HEK293T (cell line): Measurements from ENCODE around the gene TPSD1.

Experiments
- CTCF ChIA-PET: fragments of 350-600 bp; formaldehyde crosslinking; extraction: SDS; loops from one replicate; lab custom pipeline; 2021; ENCODE audit warnings: antibody characterized with exemption, inconsistent platforms; lab: Yijun Ruan, JAX
- POLR2A ChIA-PET: fragments of 350-600 bp; formaldehyde crosslinking; extraction: SDS; loops from one replicate; lab custom pipeline; 2020; ENCODE audit warnings: antibody characterized with exemption, inconsistent platforms; lab: Yijun Ruan, JAX
- DNase-seq: peaks from one replicate; pipeline ENCODE4 v3.0.0; 2012; ENCODE audit warnings: mixed read lengths; ENCODE audit errors: extremely low spot score
- ARNT ChIP-seq: fragments of 450-650 bp; IDR thresholded peaks from 2 replicates; pipeline ENCODE4 v1.6.1; 2017; ENCODE audit warnings: mild to moderate bottlenecking
- BHLHE40 ChIP-seq: fragments of 450-650 bp; IDR thresholded peaks from 2 replicates; pipeline ENCODE4 v1.6.1; 2016; ENCODE audit warnings: mild to moderate bottlenecking, moderate library complexity, borderline replicate concordance
- CTBP1 ChIP-seq: fragments of 450-650 bp; IDR thresholded peaks from 2 replicates; pipeline ENCODE4 v1.6.1; 2016; ENCODE audit warnings: borderline replicate concordance
- ELF4 ChIP-seq: fragments of 450-650 bp; IDR thresholded peaks from 2 replicates; pipeline ENCODE4 v1.6.1; 2017; ENCODE audit warnings: antibody characterized with exemption
- FOXA1 ChIP-seq: fragments of 450-650 bp; IDR thresholded peaks from 2 replicates; pipeline ENCODE4 v1.6.1; 2016; ENCODE audit warnings: mild to moderate bottlenecking
- FOXK2 ChIP-seq: fragments of 450-650 bp; IDR thresholded peaks from 2 replicates; pipeline ENCODE4 v1.6.1; 2016; ENCODE audit warnings: mild to moderate bottlenecking
- FOXM1 ChIP-seq: fragments of 450-650 bp; IDR thresholded peaks from 2 replicates; pipeline ENCODE4 v1.6.1; 2017; ENCODE audit warnings: mild to moderate bottlenecking, borderline replicate concordance
- HDGF ChIP-seq: fragments of 450-650 bp; IDR thresholded peaks from 2 replicates; pipeline ENCODE4 v1.6.1; 2017; ENCODE audit warnings: antibody characterized with exemption, borderline replicate concordance
- L3MBTL2 ChIP-seq: fragments of 450-650 bp; conservative IDR thresholded peaks from 2 replicates; pipeline ENCODE4 v1.6.1; 2016; ENCODE audit warnings: mild to moderate bottlenecking
- LEF1 ChIP-seq: fragments of 450-650 bp; IDR thresholded peaks from 2 replicates; pipeline ENCODE4 v1.6.1; 2017; ENCODE audit warnings: mild to moderate bottlenecking, borderline replicate concordance
- NFRKB ChIP-seq: fragments of 450-650 bp; IDR thresholded peaks from 2 replicates; pipeline ENCODE4 v1.6.1; 2016; ENCODE audit warnings: mild to moderate bottlenecking, moderate library complexity
- PKNOX1 ChIP-seq: fragments of 450-650 bp; IDR thresholded peaks from 2 replicates; pipeline ENCODE4 v1.6.1; 2016
- SP1 ChIP-seq: fragments of 450-650 bp; IDR thresholded peaks from 2 replicates; pipeline ENCODE4 v1.6.1; 2017
- SUZ12 ChIP-seq: fragments of 450-650 bp; IDR thresholded peaks from 2 replicates; pipeline ENCODE4 v1.6.1; 2016; ENCODE audit warnings: mild to moderate bottlenecking
- TARDBP ChIP-seq: fragments of 450-650 bp; IDR thresholded peaks from 2 replicates; pipeline ENCODE4 v1.6.1; 2016
- ZNF384 ChIP-seq: fragments of 450-650 bp; IDR thresholded peaks from 2 replicates; pipeline ENCODE4 v1.6.1; 2016

The TPSD1 gene

GRCh38 chr16:1286513-1287094, 30.7 kb downstream of the TPSD1 start:
- no peak for TF ChIP-seq ARNT
- no peak for TF ChIP-seq ZNF384
- TF ChIP-seq PKNOX1, result no peak
- no peak for TF ChIP-seq BHLHE40
- TF ChIP-seq ELF4, result no peak
- TF ChIP-seq NFRKB, result no peak
- TF ChIP-seq LEF1, result no peak
- TF ChIP-seq FOXK2, result no peak
- no peak for TF ChIP-seq FOXM1
- TF ChIP-seq CTBP1, result no peak
- TF ChIP-seq SP1, result no peak
- TF ChIP-seq TARDBP, result no peak
- no peak for TF ChIP-seq L3MBTL2
- no peak for TF ChIP-seq HDGF
- POLR2A ChIA-PET, result no interaction called here
- CTCF ChIA-PET, result no interaction called here
- DNase-seq, result no peak

- DNase-seq, result no peak
- TF ChIP-seq ELF4 (no peak), ZNF384 (no peak), SP1 (no peak), SUZ12 (no peak), FOXA1 (no peak), L3MBTL2 (no peak), FOXM1 (no peak), CTBP1 (no peak), FOXK2 (no peak), LEF1 (no peak), NFRKB (no peak), ARNT (no peak), HDGF (no peak), TARDBP (no peak), BHLHE40 (no peak), PKNOX1 (no peak)
- ChIA-PET POLR2A (no interaction called here), CTCF (interaction anchor here (1.5 kb wide), 1 partner anchor 12 kb away, joined by 3 read pairs; no protein-coding TSS in a partner anchor)
These were observed 32.3 kb downstream of the TPSD1 start for GRCh38 chr16:1287982-1288670.

DNA sequence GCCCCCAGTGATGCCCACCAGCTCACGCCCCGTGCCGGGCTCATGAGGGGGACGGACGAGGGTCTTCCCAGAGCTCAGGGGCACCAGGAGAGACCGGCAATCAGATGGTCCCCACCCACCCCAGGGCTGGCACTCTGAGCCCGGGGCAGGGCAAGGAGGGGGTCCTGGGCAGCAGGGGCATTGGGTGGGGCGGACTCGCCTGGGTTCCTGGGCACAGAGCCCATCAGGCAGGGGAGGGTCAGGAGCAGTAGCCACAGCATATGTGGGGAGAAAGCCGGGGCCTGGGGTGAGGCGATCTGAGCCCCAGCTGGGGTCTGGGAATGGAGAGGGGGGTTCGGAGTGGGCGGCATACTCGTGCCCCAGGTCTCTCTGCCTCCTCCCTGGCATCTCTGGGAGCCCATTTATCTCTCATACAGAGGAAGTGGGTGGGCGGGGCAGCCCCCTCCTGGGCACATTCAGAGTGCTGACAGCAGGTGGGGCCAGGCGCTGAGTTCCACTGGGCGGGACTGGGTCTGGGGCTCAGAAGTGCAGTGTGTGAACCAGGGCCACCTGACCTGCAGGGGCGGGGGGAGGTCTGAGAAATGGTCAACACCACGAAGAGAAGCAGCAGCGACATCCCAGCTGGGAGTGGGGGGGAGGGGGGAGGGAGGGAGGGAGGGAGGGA, 33.1 kb downstream of the TPSD1 start:
- CTCF ChIA-PET, result interaction anchor here (1.5 kb wide), 1 partner anchor 12 kb away, joined by 3 read pairs; no protein-coding TSS in a partner anchor
- DNase-seq, result no peak
- no peak for TF ChIP-seq SP1
- TF ChIP-seq NFRKB, result no peak
- TF ChIP-seq BHLHE40, result no peak
- TF ChIP-seq LEF1, result no peak
- POLR2A ChIA-PET, result interaction anchor here (1.5 kb wide), 1 partner anchor 12 kb away, joined by 5 read pairs; no protein-coding TSS in a partner anchor

- POLR2A ChIA-PET, result interaction anchor here (0.9 to 1.5 kb wide), 3 partner anchors 12 to 47 kb away, joined by 3 to 5 read pairs (median 3); no protein-coding TSS in a partner anchor
- no peak for DNase-seq
- no peak for TF ChIP-seq HDGF
- TF ChIP-seq L3MBTL2, result no peak
- no peak for TF ChIP-seq NFRKB
- no peak for TF ChIP-seq ARNT
- no peak for TF ChIP-seq CTBP1
- no peak for TF ChIP-seq SUZ12
- TF ChIP-seq BHLHE40, result no peak
- no peak for TF ChIP-seq FOXA1
- TF ChIP-seq LEF1, result no peak
- no peak for TF ChIP-seq ELF4
- no peak for TF ChIP-seq PKNOX1
- TF ChIP-seq TARDBP, result no peak
- no peak for TF ChIP-seq FOXM1
- TF ChIP-seq FOXK2, result no peak
- no peak for TF ChIP-seq ZNF384
- TF ChIP-seq SP1, result no peak
- CTCF ChIA-PET, result interaction anchor here (1.4 kb wide), 1 partner anchor 12 kb away, joined by 6 read pairs; no protein-coding TSS in a partner anchor
These were observed 33.6 kb downstream of the TPSD1 start for GRCh38 chr16:1289477-1289866.

DNA sequence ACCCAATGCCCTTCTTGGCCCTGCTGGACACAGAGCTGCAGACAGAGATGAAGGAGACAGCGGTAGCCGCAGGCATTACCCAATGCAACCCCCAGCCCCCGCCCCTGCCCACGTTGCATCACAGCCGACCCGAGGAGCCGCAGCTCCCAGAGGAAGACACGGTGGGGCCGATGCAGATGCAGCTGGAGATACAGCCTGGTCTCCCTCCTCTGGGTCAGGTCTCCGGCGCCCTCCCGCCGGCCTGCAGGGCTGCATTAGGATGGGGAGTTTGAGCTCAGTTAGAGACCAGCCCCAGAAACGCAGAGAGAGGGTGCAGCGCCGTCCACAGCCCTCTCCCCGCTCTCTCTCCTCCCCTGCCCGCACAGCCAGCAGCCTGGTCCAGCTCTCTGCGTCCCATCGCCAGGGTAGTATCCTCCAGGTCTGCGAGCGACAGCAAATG, 34.2 kb downstream of the TPSD1 start:
- DNase-seq, result no peak
- TF ChIP-seq HDGF (no peak), L3MBTL2 (no peak), ELF4 (no peak), TARDBP (no peak), ZNF384 (no peak), FOXK2 (no peak), PKNOX1 (no peak), LEF1 (no peak)
- ChIA-PET POLR2A (interaction anchor here (0.9 to 1.5 kb wide), 3 partner anchors 11 to 46 kb away, joined by 3 to 5 read pairs (median 3); no protein-coding TSS in a partner anchor), CTCF (interaction anchor here (1.4 kb wide), 1 partner anchor 11 kb away, joined by 6 read pairs; no protein-coding TSS in a partner anchor)
